Transverse colon (tissue), 4 donors: ENCODE results near the gene MGME1. TPM values are rescaled to one million over a fixed set of nuclear protein-coding genes. Genes with fewer than 3 reads are reported as not detected.
"Not testable (repeated sequence)": the region's sequence is repeated elsewhere in the genome, so short reads cannot be mapped to it uniquely, and the experiment has no call there.

Experiments
- DNase-seq: peaks from one replicate; pipeline ENCODE4 v3.0.0-alpha.2; 2019
- H3K27ac ChIP-seq, 4 donors: fragments of 200-600 bp; sonication (generic); 2 replicates each; pipeline ENCODE4 v1.5.1; 2016 to 2018; ENCODE audit warnings: inconsistent platforms in 4 of 4
- H3K27me3 ChIP-seq: fragments of 200-600 bp; sonication (generic); 2 replicates; pipeline ENCODE4 v1.5.1; 2017; ENCODE audit warnings: inconsistent platforms
- H3K36me3 ChIP-seq, 4 donors: fragments of 200-600 bp; sonication (generic); 2 replicates each; pipeline ENCODE4 v1.5.1; 2017 to 2019; ENCODE audit warnings: inconsistent platforms in 4 of 4
- H3K4me1 ChIP-seq, 4 donors: fragments of 200-600 bp; sonication (generic); 2 replicates each; pipeline ENCODE4 v1.5.1; 2017 to 2020; ENCODE audit warnings: inconsistent platforms in 4 of 4
- H3K4me3 ChIP-seq, 4 donors: fragments of 200-600 bp; sonication (generic); 1 replicate in 1 of 4; 2 replicates in 3 of 4; pipeline versions ENCODE4 v1.5.1 to v1.6.1; 2017 to 2019; ENCODE audit warnings: inconsistent platforms in 4 of 4
- H3K9me3 ChIP-seq, 2 donors: fragments of 200-600 bp; sonication (generic); 2 replicates each; pipeline ENCODE4 v1.5.1; 2017 to 2019; ENCODE audit warnings: inconsistent platforms in 2 of 2
- EP300 ChIP-seq: sonication (generic); formaldehyde crosslinking; IDR thresholded peaks from one replicate; pipeline ENCODE4 v1.6.1; 2017; ENCODE audit warnings: antibody characterized with exemption, low read depth
- POLR2A ChIP-seq: fragments of 450-650 bp; IDR thresholded peaks from one replicate; pipeline ENCODE4 v1.6.1; 2016; ENCODE audit warnings: antibody characterized with exemption, mild to moderate bottlenecking, moderate library complexity
- POLR2AphosphoS5 ChIP-seq, 3 donors: sonication (generic); formaldehyde crosslinking; IDR thresholded peaks; one replicate each; pipeline ENCODE4 v1.6.1; 2016; ENCODE audit warnings: antibody characterized with exemption in 3 of 3
- WGBS, 2 donors: methylation state at CpG; one replicate each; pipeline ENCODE4 v1.1.5; 2018; ENCODE audit warnings: low coverage in 1 of 2; 5-methylcytosine and 5-hydroxymethylcytosine counted together
- in situ Hi-C, 4 donors: fragments of 200-750 bp; cut with MboI; loops; one replicate each; pipeline versions ENCODE4 v1.15.0 to v1.15.1; 2017; ENCODE audit warnings: low sequenced_read_pairs in 3 of 4, low pct_ligation_motif_present in 1 of 4, low pct_unique_long_range_greater_than_20kb in 1 of 4
- intact Hi-C: fragments of 100-400 bp; cut with DNase I; formaldehyde crosslinking; loops from one replicate; pipeline ENCODE4 v1.15.1; 2023; ENCODE audit warnings: low total_unique reads
- total RNA-seq, 4 donors: library from RNA; depleted of rRNA; stranded (reverse); fragments of >200 nt; gene quantifications; one replicate each; pipeline ENCODE4 v1.1.0, GENCODE V29; 2016
- TF ChIP-seq, protein P1 (sequence below), 5 experiments: fragments of 200-600 bp in 3 of 5; fragments of 450-650 bp in 2 of 5; sonication (generic) in 3 of 5; IDR thresholded peaks; 1 replicate in 2 of 5; 2 replicates in 3 of 5; pipeline ENCODE4 v1.5.1; 2016 to 2017; ENCODE audit warnings: antibody characterized with exemption in 5 of 5, inconsistent platforms in 3 of 5, mild to moderate bottlenecking in 2 of 5, moderate library complexity in 1 of 5

The MGME1 gene
- total RNA-seq, 4 donors from 2014 or later, result 4.1 to 18.8 (median 14.3) TPM

DNA sequence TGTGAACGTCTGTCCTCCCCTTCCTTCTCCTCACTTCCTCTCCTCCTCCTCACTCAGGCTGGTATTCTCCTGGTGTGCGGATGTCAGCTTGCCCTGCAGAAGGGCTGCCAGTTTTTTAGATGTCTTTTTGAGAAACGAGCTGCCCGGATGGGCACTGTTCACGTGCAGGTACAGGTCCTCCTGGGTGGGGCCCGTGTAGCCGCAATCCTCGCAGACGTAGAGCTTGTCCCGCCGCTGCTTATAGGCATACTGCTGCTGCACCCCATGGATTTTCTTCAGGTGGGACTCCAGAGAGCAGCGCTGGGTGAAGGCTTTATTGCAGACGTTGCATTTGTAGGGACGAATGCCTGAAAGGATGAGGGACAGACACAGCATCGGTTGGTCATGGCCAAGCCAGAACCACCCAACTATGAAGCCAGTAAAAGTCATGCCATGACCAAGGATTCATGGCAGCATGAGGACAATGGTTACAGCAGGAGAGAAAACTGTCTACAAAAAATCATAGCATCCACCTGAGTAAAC, 55.8 kb downstream of the MGME1 start:
- Histone ChIP-seq H3K9me3 (no peaks in the 10 kb centered on the region), H3K4me3 (no peak overlapping the region), H3K36me3 (no peaks in the 10 kb centered on the region), H3K27me3 (no peaks in the 10 kb centered on the region), H3K4me1 (no peaks in the 10 kb centered on the region), H3K27ac (no peak overlapping the region)
- in situ Hi-C loops (no loop called here), intact Hi-C loops (no loop called here)
- WGBS, 2 donors, result 80 to 90% methylated on average over 1 to 15 of the region's 15 CpGs
- DNase-seq, result no peak
- TF ChIP-seq EP300 (no peak), POLR2A (no peak), POLR2AphosphoS5 (IDR thresholded peaks at IDR 0.05) (no peak)
- TF ChIP-seq, protein P1, sequence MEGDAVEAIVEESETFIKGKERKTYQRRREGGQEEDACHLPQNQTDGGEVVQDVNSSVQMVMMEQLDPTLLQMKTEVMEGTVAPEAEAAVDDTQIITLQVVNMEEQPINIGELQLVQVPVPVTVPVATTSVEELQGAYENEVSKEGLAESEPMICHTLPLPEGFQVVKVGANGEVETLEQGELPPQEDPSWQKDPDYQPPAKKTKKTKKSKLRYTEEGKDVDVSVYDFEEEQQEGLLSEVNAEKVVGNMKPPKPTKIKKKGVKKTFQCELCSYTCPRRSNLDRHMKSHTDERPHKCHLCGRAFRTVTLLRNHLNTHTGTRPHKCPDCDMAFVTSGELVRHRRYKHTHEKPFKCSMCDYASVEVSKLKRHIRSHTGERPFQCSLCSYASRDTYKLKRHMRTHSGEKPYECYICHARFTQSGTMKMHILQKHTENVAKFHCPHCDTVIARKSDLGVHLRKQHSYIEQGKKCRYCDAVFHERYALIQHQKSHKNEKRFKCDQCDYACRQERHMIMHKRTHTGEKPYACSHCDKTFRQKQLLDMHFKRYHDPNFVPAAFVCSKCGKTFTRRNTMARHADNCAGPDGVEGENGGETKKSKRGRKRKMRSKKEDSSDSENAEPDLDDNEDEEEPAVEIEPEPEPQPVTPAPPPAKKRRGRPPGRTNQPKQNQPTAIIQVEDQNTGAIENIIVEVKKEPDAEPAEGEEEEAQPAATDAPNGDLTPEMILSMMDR (IDR thresholded peaks at IDR 0.05), result no peak

DNA sequence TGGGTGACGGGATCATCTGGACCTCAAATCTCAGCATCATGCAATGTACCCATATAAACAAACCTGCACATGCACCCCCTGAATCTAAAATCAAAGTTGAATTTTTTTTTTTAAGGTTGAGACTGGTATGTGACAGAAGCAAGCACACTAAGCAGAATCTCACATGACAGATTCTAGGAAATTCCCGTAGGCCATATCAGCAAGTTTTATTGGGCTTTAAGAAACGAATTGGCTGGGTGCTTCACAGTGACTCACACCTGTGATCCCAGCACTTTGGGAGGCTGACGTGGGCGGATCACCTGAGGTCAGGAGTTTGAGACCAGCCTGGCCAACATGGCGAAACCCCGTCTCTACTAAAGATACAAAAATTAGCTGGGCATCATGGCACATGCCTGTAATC, 58.2 kb downstream of the MGME1 start:
- not testable (repeated sequence) for DNase-seq

DNA sequence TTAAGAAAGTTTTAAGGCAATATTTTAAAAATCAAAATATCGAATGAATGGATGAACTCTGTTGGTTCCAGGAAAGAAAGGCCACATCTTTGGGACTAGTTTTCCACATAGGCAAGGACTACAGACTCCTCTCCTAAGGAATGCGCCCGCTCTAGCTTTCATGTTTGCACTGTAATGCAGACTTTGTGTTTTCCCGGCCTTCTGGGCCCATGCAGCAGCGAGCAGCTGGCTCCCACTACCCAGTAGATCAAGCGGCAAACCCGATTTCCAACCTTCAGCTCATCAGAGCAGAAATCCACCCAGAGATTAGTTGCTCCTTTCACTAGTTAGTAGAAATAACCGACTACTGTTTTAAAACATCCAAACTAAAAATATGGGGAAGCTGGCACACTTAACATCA, 61.2 kb downstream of the MGME1 start:
- 87 to 100% methylated on average over 3 to 8 of the region's 8 CpGs for WGBS, 2 donors
- in situ Hi-C loops (no loop called here), intact Hi-C loops (no loop called here)
- DNase-seq, result no peak
- H3K27me3 ChIP-seq, result no peaks in the 10 kb centered on the region
- no peak overlapping the region for H3K27ac ChIP-seq
- no peaks in the 10 kb centered on the region for H3K36me3 ChIP-seq
- TF ChIP-seq, protein P1 (IDR thresholded peaks at IDR 0.05), result no peak
- TF ChIP-seq POLR2A, result no peak
- TF ChIP-seq POLR2AphosphoS5 (IDR thresholded peaks at IDR 0.05), result no peak
- TF ChIP-seq EP300, result no peak
- no peak overlapping the region for H3K4me3 ChIP-seq
- H3K9me3 ChIP-seq, result no peaks in the 10 kb centered on the region
- peaks cover 0 to 38% (median 28%) of the 10 kb centered on the region in 4 donors for H3K4me1 ChIP-seq

More for the DNA sequence above, 58.2 kb downstream of the MGME1 start:
- H3K9me3 ChIP-seq, H3K36me3 ChIP-seq, H3K4me3 ChIP-seq, H3K27me3 ChIP-seq, H3K27ac ChIP-seq, in situ Hi-C loops, intact Hi-C loops: not testable (repeated sequence)
- WGBS, 2 donors, result 64 to 72% methylated on average over 3 to 7 of the region's 7 CpGs
- peaks cover 0 to 12% (median 8%) of the 10 kb centered on the region in 4 donors for H3K4me1 ChIP-seq

DNA sequence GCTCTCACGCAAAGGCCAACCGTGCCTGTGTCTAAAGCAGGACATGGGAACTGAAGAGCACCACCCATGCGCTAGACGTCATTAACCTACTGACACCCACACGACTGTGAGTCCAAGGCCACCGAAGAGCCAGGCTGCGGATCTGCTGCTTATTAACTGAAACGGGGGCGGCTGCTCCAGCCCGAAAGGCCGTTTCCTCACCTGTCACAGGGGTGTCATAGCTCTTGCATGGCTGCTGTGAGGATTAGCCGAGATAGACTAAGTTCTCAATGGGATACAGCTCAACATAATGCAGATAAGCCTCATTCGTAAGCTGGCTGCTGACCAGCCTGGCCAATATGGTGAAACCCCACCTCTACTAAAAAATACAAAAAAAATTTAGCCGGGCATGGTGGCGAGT, 62.2 kb downstream of the MGME1 start:
- no peaks in the 10 kb centered on the region for H3K36me3 ChIP-seq
- H3K27ac ChIP-seq, result peak overlapping the region; percentile 83 to 87 (median 85)
- WGBS, 2 donors, result 71 to 88% methylated on average over 3 to 14 of the region's 15 CpGs
- DNase-seq, result no peak
- in situ Hi-C loops (no loop called here), intact Hi-C loops (no loop called here)
- no peak overlapping the region for H3K4me3 ChIP-seq
- H3K27me3 ChIP-seq, result no peaks in the 10 kb centered on the region
- H3K4me1 ChIP-seq, result peaks cover 0 to 39% (median 28%) of the 10 kb centered on the region in 4 donors
- no peaks in the 10 kb centered on the region for H3K9me3 ChIP-seq
- TF ChIP-seq POLR2A (no peak), POLR2AphosphoS5 (IDR thresholded peaks at IDR 0.05) (no peak), EP300 (no peak)
- TF ChIP-seq, protein P1 (IDR thresholded peaks at IDR 0.05), result no peak
